KG1 (cell line): ENCODE results near the gene CRTC1.

Experiments
- DNase-seq: peaks from one replicate; lab custom pipeline; 2025; lab: John Stamatoyannopoulos, UW

CRTC1 gene

DNA sequence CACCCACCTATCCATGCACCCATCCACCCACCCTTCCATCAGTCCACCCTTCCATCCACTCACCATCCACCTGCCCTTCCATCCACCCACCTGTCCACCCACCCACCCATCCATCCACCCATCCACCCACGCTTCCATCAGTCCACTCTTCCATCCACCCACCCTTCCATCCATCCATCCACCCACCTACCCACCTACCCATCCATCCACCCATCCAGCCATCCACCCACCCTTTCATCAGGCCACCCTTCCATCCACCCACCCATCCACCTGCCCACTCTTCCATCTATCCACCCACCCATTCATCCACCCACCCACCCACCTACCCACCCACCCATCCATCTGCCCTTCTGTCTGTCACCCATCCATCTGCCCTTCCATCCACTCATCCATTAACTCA, 29.6 kb upstream of the CRTC1 start:
- DNase-seq, result no peak

DNA sequence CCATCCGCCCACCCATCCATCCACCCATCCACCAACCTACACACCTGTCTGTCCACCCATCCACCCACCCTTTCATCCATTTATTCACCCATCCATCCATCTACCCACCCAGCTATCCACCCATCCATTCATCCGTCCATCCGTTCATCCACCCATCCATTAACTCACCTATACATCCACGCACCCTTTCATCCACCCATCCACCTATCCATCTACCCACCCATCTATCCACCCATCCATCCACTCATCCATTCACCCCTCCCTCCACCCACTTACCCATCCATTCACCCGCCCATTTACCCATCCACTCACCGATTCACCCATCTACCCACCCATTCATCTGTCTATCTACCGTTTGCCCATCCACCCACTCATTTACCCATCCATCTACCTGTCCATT, 29.0 kb upstream of the CRTC1 start:
- DNase-seq, result no peak

DNA sequence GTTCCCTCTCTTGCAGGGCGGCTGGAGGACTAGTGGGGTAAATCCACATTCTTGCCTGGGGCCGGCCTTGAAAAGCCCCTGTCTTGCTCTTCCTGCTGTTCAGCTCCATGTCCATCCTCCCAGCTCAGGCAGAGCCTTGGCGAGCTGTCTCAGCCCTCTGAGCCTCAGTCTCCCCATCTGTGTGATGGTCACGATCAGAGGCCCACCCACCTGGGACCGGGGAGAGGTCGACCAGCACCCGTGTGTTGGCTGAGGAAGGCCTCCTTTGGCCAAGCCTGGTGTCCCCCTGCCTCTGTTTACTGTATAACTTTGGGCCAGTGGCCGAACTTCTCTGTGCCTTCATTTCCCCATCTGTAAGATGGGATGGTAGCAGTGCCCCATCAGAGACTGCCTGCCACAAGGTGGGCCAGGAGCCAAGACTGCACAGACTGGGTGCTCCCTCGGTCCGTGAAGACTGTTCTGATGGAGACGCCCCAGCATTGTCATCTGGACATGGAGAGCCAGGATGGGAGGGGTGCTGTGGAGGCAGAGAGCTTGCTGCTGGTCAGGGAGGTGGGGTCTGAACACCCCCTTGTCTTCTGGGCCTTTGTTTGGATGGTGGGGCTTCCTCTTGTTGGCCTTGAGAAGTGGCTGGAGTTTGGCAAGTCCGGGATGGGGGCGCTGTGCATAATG, 28.2 kb upstream of the CRTC1 start:
- DNase-seq, result no peak

DNA sequence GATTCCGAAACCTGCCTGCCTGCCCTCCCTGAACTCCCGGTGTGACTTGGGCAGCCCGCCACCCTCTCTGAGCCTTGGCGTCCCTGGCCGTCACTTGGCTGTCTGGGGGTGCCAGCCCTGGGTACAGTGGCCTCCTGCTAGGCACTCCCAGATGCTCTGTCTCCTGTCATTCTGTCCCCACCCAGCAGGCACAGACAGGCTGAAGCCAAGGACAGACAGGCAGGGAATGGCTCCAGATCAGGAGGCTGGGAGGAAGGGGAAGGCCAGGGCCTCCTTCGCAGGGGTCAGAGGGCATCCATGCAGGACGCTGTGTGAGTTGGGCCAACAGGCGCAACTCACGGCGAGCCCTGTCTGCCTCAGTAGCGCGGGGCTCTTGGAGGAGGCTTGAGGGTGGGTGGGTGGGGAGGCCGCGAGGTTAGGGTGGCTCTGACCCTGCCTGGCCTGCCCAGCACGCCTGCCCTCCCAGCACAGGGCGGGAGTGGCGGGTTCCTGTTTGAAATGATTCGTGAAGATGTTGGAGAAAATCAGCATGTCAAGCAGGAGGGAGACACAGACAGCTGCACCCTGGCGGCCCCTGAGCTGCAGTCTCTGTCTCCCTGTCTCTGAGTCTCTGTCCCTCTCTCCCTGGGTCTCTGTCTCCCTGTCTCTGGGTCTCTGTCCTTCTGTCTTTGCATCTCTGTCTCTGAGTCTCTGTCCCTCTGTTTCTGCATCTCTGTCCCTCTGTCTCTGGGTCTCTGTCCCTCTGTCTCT, 27.0 kb upstream of the CRTC1 start:
- no peak for DNase-seq

DNA sequence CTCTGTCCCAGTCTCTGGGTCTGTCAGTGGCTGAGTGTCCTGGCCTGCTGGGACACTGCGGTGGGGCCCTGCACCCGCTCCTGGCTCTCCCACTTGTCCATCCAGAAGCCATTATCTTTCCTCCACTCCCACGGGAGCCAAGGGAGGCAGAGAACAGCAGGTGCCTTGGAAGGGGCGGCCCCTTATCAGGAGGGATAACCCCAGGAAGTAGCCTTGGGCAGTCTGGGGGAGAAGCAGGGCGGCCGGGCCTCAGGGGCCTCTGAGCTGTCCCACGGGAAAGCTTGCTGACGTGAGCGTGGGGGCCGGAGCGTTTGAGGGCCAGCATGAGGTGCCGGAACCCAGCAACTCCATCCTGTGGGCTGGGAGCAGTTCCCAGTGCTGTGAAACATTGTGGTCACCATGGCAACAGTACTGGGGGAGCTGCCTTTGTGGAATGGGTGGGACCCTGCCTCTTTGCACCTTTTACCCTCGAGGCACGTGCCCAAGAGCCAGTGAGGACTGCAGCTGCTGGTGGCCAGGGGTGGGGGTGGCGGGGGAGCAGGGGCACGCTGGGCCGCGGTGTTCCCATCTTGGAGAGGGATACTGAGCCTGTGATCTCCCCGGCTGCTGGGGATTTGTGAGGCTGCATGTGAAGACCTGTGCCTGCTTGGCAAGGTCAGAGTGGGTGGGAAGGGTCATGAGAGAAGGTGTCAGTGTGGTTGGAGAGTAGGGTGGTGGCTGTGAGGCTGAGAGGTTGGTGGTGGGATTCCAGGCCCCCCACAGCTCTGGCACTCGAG, 25.7 kb upstream of the CRTC1 start:
- no peak for DNase-seq

DNA sequence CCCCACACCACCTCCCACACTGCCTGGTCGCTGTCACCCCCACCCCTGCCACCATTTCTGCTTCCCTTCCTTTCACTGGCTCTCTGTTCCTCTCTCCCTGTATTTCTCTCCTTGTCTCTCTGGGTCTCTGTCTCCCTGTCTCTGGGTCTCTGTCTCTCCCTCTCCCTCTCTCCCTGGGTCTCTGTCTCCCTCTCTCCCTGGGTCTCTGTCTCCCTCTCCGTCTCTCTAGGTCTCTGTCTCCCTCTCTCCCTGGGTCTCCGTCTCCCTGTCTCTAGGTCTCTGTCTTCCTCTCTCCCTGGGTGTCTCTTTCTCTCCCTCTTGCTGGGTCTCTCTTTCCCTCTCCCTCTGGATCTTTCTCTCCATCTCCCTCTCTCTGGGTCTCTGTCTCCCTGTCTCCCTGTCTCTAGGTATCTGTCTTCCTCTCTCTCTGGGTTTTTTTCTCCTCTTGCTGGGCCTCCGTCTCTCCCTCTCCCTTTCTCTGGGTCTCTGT, 25.1 kb upstream of the CRTC1 start:
- DNase-seq, result no peak

DNA sequence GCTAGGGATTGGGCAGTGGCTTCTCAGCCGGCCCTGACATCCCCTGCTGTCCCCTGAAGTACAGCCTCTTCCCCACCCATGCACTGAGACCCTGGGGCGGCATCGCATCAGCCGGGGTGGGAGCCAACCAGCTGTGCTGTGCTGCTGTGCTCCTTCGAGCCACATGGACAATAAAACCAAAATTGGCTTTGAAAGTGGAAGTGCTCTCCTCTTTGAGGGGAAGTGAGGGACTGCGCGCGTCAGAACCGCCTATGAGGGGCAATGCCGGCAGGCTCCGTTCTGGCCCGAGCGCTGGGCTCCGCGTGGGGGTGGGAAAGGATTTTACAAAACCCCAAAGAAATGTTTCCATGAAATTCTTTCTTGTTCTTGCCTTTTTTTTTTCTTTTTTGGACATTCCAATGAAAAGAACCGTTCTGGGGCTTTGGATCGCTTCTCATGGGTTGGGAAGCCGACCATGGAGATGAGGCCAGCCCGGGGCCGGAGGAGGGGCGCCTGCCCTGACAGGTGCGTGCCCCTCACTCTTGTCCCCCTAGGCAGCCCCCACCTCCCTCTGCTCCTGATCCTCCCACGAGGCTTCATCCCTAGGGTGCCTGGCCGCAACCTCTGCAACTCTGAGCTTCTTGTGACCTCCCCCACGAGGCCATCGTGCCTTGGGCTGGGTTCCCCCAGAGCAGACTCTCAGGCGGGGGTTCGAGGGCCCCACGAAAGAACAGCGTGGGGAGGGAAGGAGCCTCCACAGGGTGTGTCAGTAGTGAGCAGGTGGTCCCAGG, 24.0 kb upstream of the CRTC1 start:
- no peak for DNase-seq

DNA sequence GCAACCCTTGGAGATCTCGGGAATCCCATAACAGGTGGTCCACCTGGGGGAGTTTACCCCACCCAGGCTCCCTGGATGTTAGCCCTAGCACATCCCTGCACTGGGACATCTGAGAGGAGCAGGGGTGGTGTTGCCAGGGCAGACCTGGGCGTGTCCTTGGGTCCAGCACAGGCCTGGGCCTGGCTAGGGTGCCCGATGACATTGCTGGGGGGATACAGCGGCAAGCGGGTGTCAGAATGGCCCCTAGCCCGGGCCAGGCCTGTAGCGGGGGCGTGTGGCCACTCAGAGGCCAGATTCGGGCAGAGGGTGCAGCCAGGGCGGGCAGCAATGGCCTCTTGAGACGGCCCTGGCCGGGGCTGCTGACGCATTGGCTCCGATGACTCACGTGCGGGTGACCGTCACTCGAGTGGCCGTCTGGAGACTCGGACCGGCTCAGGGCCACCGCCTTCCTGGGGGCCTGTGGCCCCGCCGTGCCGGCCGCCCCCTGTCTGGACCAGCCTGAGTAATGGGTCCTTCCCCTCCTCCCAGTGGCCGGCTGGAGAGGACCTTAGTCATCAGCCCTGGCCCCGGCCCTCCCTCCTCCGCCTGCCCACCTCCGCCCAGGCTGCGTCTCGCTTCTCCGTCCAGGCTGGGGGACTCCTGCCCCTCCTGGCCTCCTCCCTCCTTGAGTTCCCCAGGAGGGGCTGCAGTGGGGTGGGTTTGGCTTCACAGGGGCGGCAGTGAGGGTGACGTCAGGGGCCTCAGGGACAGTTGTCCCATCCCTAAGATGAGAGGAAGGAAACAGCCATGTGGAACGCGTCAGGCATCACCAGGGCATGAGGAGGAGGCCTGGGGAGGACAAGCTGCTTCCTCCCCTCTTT, 23.2 kb upstream of the CRTC1 start:
- no peak for DNase-seq

DNA sequence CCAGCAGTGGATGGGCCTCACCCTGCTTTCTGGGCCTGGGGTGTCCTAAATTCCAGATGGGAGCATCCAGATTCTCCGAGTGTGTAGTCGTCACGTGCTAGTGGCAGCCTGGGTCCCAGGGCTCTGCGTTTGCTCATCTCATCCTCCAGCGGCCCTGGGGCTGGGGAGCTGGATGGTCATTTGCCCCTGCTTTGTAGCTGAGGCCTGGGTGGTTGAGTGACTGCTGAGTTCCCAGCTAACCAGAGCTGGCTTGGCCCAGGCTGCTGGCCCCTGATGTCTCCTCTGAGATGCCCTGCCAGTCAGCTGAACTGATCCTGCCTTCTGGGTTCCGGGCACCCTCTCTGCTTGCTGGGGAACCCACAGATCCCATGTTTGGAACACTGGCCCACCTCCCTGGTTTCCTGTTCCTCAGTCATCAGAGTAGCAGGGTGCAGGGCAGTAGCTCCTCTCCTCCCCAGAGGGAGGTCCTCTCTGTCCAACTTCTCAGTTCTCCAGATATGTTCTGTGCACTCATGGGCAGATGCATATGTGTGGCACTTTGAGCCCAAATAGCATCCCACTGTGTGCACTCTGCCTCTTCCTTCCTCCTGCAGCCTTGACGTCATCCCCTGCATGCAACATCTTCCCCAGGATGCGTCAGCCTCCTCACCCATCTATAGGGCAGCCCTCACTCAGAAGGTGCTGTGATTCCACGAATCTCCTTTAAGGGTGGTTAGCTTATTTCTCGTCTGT, 22.4 kb upstream of the CRTC1 start:
- no peak for DNase-seq

DNA sequence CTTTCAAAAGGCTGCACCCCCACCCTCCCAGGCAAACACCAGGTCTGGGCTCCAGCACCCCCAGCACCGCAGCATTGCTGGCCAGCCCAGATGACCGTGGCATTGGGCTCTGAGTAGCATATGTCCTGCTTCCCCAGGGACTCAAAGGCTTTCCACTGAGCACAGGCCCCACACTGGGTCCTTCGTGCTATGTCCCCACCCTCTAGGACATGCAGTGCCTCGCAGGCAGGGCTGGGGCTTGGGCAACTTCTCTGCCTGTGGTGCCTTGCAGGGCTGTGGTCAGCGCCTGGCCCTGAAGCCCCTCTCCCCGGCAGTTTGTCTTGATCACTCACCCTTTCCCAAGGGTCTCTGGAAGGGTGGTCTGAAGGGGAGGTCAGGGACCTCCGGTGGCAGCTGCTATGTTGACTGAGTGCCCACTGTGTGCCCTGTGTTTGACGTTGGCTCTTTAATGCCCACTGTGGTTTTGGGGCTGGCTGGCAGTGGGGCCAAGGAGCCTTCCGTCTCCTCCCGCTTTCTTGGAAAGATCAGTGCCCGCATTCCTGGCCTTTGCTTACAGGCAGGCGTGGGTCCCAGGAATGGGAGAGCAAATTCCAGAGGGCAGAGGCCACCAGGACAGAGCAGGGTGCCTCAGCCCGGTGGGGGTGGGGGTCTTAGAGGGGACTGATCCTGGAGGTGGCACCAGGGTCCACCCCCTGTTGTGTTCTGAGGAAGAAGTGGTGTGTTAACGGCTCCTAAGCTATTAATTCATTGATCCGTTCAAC, 20.3 kb upstream of the CRTC1 start:
- no peak for DNase-seq

DNA sequence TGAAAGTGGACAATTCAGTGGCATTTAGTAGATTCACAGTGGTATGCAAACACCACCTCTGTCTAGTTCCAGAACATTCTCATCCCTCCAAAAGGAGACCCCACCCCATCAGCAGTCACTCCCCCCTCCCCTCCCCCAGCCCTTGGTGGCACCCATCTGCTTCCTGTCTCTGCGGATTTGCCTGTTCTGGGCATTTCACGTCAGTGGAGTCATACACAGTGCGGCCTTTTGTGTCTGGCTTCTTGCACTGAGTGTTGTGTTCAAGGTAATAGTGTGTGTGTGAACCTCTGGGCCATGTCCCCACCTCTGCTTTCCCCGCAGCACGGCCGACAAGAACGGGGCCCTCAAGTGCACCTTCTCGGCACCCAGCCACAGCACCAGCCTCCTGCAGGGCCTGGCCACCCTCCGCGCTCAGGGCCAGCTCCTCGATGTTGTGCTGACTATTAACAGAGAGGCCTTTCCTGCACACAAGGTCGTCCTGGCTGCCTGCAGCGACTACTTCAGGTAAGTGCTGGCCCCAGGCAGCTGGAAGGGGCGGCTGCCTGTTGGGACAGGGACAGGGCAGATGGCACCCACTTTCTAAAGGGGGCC, 19.4 kb upstream of the CRTC1 start:
- DNase-seq, result no peak

DNA sequence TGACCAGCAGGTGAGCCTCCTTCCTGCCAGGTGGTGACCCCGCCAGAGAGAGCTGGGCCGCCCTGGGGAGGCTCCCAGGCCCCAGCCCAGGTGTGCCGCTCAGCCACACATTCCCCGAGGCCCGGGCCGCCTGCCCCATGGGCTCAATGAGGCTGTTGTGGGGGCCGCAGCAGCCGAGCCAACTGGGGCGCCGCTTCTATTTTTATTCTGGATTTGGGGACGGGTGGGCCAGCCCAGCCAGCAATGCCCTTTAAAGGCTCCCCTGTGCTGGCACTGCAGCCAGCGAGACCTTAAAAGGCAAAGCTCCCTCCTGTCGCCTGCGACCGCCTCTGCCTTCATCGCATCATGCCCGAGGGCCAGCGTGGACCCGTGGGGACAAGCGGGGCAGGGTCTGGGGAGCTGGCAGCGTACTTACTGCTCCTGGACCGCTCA, 17.7 kb upstream of the CRTC1 start:
- DNase-seq, result no peak

DNA sequence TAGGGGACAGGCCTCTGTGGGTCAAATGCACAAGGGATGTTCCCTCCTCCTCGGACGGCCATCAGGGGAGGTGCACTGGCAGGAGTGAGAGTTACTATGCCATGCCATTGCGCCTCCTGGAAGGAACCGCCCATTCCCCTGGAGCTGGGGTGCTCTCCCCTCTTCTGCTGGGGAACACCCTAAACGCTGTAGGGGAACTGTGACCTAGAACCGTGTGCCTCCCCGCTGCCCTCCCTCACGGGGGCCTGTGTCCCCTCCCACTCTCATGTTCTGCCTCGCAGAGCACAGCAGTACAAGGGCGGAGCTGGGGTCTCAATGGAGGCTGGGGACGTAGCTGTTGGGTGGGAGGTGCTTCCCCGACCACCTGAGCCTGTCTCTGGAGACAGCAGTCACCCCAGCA, 17.2 kb upstream of the CRTC1 start:
- no peak for DNase-seq

DNA sequence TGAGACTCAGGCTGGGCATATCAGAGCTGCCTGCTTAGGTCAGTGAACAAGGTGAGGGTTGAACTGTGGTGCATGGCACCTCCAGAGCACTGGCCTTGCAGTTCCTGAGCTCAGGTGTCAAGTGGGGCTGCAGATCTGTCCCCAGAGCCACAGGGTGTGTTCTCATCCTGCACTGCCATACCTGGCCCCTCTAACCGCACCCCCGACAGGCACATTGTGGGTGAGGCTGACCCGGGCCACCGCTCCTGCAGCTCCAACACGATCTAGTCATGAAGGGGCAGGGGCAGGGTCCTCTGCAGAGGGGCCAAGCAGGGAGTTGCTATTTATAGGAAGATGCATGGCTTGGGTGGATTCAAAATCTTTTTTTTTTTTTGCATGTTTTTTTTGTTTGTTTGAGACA, 16.7 kb upstream of the CRTC1 start:
- no peak for DNase-seq

DNA sequence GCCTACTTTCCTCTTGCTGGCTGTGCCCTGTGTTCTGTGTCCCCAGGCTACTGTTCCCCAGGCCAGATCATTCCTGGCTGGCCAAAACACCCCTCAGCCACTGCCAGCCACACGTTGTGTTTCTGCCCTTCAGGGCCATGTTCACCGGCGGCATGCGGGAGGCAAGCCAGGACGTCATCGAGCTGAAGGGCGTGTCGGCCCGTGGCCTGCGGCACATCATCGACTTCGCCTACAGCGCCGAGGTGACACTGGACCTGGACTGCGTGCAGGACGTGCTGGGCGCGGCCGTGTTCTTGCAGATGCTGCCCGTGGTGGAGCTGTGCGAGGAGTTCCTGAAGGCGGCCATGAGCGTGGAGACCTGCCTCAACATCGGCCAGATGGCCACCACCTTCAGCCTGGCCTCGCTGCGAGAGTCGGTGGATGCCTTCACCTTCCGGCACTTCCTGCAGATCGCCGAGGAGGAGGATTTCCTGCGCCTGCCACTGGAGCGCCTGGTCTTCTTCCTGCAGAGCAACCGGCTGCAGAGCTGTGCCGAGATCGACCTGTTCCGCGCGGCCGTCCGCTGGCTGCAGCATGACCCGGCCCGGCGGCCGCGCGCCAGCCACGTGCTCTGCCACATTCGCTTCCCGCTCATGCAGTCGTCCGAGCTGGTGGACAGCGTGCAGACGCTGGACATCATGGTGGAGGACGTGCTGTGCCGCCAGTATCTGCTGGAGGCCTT, 15.8 kb upstream of the CRTC1 start:
- DNase-seq, result no peak

DNA sequence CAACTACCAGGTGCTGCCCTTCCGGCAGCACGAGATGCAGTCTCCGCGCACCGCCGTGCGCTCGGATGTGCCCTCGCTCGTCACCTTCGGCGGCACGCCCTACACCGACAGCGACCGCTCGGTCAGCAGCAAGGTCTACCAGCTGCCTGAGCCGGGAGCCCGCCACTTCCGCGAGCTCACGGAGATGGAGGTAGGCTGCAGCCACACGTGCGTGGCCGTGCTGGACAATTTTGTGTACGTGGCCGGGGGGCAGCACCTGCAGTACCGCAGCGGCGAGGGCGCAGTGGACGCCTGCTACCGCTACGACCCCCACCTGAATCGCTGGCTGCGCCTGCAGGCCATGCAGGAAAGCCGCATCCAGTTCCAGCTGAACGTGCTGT, 15.2 kb upstream of the CRTC1 start:
- DNase-seq, result no peak

DNA sequence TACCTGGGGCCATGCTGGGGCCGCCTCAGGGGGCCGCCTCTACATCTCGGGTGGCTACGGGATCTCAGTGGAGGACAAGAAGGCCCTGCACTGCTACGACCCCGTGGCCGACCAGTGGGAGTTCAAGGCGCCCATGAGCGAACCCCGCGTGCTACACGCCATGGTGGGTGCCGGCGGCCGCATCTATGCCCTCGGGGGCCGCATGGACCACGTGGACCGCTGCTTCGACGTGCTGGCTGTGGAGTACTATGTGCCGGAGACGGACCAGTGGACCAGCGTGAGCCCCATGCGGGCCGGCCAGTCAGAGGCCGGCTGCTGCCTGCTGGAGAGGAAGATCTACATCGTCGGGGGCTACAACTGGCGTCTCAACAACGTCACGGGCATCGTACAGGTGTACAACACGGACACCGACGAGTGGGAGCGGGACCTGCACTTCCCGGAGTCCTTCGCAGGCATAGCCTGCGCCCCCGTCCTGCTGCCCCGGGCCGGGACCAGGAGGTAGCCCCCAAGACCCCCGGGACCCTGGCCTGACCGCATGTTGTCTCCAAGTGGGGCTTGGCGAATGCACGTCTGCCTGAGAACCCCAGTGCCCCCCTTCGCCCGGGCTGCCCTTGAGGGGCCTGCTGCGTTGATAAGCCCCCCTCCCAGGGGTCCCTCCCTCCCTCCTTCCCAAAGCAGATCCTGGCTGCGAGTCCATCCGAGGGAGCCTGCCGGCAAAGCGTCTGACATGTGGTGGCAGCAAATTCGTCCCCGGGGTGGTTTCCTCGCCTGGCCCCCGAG, 14.5 kb upstream of the CRTC1 start:
- no peak for DNase-seq

DNA sequence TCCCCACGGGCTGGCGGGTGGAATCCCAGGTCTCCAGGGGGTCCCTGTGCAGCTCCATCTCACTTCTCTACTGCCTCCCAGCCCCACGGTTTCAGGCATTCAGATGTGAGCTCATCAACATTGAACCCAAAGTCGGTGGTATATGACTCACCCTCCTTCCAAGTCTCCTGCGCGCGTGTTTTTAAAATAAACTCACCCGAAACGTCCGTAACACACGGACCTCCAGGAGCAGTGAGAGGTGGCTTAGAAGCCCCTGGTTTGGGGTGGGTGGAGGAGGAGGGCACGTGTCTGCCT, 14.0 kb upstream of the CRTC1 start:
- DNase-seq, result no peak
